ENCODE data around the gene BBS2. TPM values are rescaled to one million over a fixed set of nuclear protein-coding genes. Genes with fewer than 3 reads are reported as not detected.

BBS2 gene
- total and polyA plus RNA-seq, 4 donors = 7.1 to 13.8 (median 11.1) TPM

GRCh38 chr16:56481468-56482122 lies 38.2 kb downstream of the BBS2 start:
- Histone ChIP-seq H3K27me3 (ENCODE audit: control insufficient read depth in 4 of 4, insufficient read depth in 4 of 4, low read length in 3 of 4) (no peaks in the 10 kb centered on the region), H3K27ac (ENCODE audit: low read depth in 1 of 2, low read length in 2 of 2) (no peak overlapping the region), H3K36me3 (ENCODE audit: control insufficient read depth in 4 of 4, insufficient read depth in 3 of 4, low read depth in 1 of 4, low read length in 3 of 4) (peaks cover 3 to 29% (median 19%) of the 10 kb centered on the region in 4 donors), H3K9me3 (ENCODE audit: control insufficient read depth in 4 of 4, low read length in 3 of 4) (no peaks in the 10 kb centered on the region), H3K9ac (ENCODE audit: low read depth in 1 of 2, low read length in 2 of 2) (no peak overlapping the region), H3K4me1 (ENCODE audit: control insufficient read depth in 4 of 4, insufficient read depth in 4 of 4, low read length in 3 of 4) (no peaks in the 10 kb centered on the region), H3K4me3 (ENCODE audit: low read depth in 1 of 3, low read length in 3 of 3) (no peak overlapping the region)
- DNase-seq (ENCODE audit: low spot score) = no peak
- WGBS = over 99% methylated on average over 2 of the region's 2 CpGs
- TF ChIP-seq HNF4G (IDR thresholded peaks at IDR 0.05) = no peak
- no peak for TF ChIP-seq YY1 (IDR thresholded peaks at IDR 0.05)
- TF ChIP-seq ZBTB33 (IDR thresholded peaks at IDR 0.05) = no peak

GRCh38 chr16:56480776-56481467 lies 38.9 kb downstream of the BBS2 start:
- Histone ChIP-seq H3K27ac (ENCODE audit: low read depth in 1 of 2, low read length in 2 of 2) (no peak overlapping the region), H3K9me3 (ENCODE audit: control insufficient read depth in 4 of 4, low read length in 3 of 4) (no peaks in the 10 kb centered on the region), H3K27me3 (ENCODE audit: control insufficient read depth in 4 of 4, insufficient read depth in 4 of 4, low read length in 3 of 4) (no peaks in the 10 kb centered on the region), H3K9ac (ENCODE audit: low read depth in 1 of 2, low read length in 2 of 2) (no peak overlapping the region), H3K4me3 (ENCODE audit: low read depth in 1 of 3, low read length in 3 of 3) (no peak overlapping the region), H3K36me3 (ENCODE audit: control insufficient read depth in 4 of 4, insufficient read depth in 3 of 4, low read depth in 1 of 4, low read length in 3 of 4) (peaks cover 3 to 36% (median 24%) of the 10 kb centered on the region in 4 donors), H3K4me1 (ENCODE audit: control insufficient read depth in 4 of 4, insufficient read depth in 4 of 4, low read length in 3 of 4) (no peaks in the 10 kb centered on the region)
- TF ChIP-seq RXRA (IDR thresholded peaks at IDR 0.05) (no peak), NR2F2 (IDR thresholded peaks at IDR 0.05) (no peak), ZBTB33 (IDR thresholded peaks at IDR 0.05) (no peak), CTCF (IDR thresholded peaks at IDR 0.05; ENCODE audit: low read depth, low read length, missing input control) (no peak), REST (IDR thresholded peaks at IDR 0.05) (no peak), FOXA1 (IDR thresholded peaks at IDR 0.05) (no peak), ATF3 (IDR thresholded peaks at IDR 0.05) (no peak)
- 88% methylated on average over 7 of the region's 7 CpGs for WGBS
- no peak for DNase-seq (ENCODE audit: low spot score)

Data from liver (tissue), 9 donors.